ENCODE results near the gene AFP.

- TF ChIP-seq CTCF (IDR thresholded peaks at IDR 0.05): no peak
- TF ChIP-seq POLR2AphosphoS5 (IDR thresholded peaks at IDR 0.05; ENCODE audit: insufficient read depth in 1 of 2, low read depth in 1 of 2): no peak
- no peak for TF ChIP-seq POLR2A (IDR thresholded peaks at IDR 0.05)
Measured at GRCh38 chr4:73459048-73459421, 23.0 kb downstream of the AFP start.
